Measurements from ENCODE around the gene SLC11A1. TPM values are rescaled to one million over a fixed set of nuclear protein-coding genes. Genes with fewer than 3 reads are reported as not detected.

SLC11A1 gene
- total and polyA plus RNA-seq, 7 donors = 0.96 to 3.9 (median 2.2) TPM

- H3K4me1 ChIP-seq = no peaks in the 10 kb centered on the region
- no peak for TF ChIP-seq CTCF (IDR thresholded peaks at IDR 0.05)
- H3K4me3 ChIP-seq = no peak overlapping the region
- no peaks in the 10 kb centered on the region for H3K9me3 ChIP-seq
- intact Hi-C loops (cut with DNase I) = no loop called here
- ATAC-seq (no peak), DNase-seq (no peak)
- H3K27ac ChIP-seq = no peak overlapping the region
- 85 to 86% (median 86%) methylated on average over 3 of the region's 3 CpGs for WGBS, 3 donors
- no peaks in the 10 kb centered on the region for H3K36me3 ChIP-seq (ENCODE audit: insufficient read depth in 1 of 2, low read depth in 1 of 2)
- no peaks in the 10 kb centered on the region for H3K27me3 ChIP-seq (ENCODE audit: insufficient read depth in 3 of 3, low read length in 2 of 3)
Observed at GRCh38 chr2:218363736-218364135, 18.3 kb upstream of the SLC11A1 start.

- Histone ChIP-seq H3K36me3 (ENCODE audit: insufficient read depth in 1 of 2, low read depth in 1 of 2) (no peaks in the 10 kb centered on the region), H3K9me3 (no peaks in the 10 kb centered on the region), H3K4me1 (no peaks in the 10 kb centered on the region), H3K4me3 (no peak overlapping the region), H3K27ac (no peak overlapping the region), H3K27me3 (ENCODE audit: insufficient read depth in 3 of 3, low read length in 2 of 3) (no peaks in the 10 kb centered on the region)
- WGBS, 3 donors = 71 to 82% (median 74%) methylated on average over 6 of the region's 6 CpGs
- TF ChIP-seq CTCF (IDR thresholded peaks at IDR 0.05) = no peak
- intact Hi-C loops (cut with DNase I) = no loop called here
- DNase-seq (no peak), ATAC-seq (no peak)
Observed at GRCh38 chr2:218364196-218364595, 17.9 kb upstream of the SLC11A1 start.

- 91 to 97% (median 94%) methylated on average over 9 of the region's 9 CpGs for WGBS, 3 donors
- H3K9me3 ChIP-seq = no peaks in the 10 kb centered on the region
- H3K4me3 ChIP-seq = peak overlapping the region; percentile 70
- H3K36me3 ChIP-seq (ENCODE audit: insufficient read depth in 1 of 2, low read depth in 1 of 2) = no peaks in the 10 kb centered on the region
- TF ChIP-seq CTCF (IDR thresholded peaks at IDR 0.05) = no peak
- ATAC-seq = no peak
- peak overlapping the region; percentile 82 for H3K27ac ChIP-seq
- no peaks in the 10 kb centered on the region for H3K4me1 ChIP-seq
- no peaks in the 10 kb centered on the region for H3K27me3 ChIP-seq (ENCODE audit: insufficient read depth in 3 of 3, low read length in 2 of 3)
- intact Hi-C loops (cut with DNase I) = no loop called here
- no peak for DNase-seq
Observed at GRCh38 chr2:218366621-218367414, 15.3 kb upstream of the SLC11A1 start.

GRCh38 chr2:218367415-218368149 lies 14.5 kb upstream of the SLC11A1 start:
- Histone ChIP-seq H3K27ac (peak overlapping the region; percentile 82), H3K27me3 (ENCODE audit: insufficient read depth in 3 of 3, low read length in 2 of 3) (no peaks in the 10 kb centered on the region), H3K36me3 (ENCODE audit: insufficient read depth in 1 of 2, low read depth in 1 of 2) (no peaks in the 10 kb centered on the region), H3K4me1 (no peaks in the 10 kb centered on the region), H3K9me3 (no peaks in the 10 kb centered on the region), H3K4me3 (peak overlapping the region; percentile 70)
- intact Hi-C loops (cut with DNase I) = no loop called here
- no peak for TF ChIP-seq CTCF (IDR thresholded peaks at IDR 0.05)
- DNase-seq (peak; percentile 90 to 94), ATAC-seq (peak; percentile 83 to 95 (median 92))
- WGBS, 3 donors = 7 to 8% (median 8%) methylated on average over 58 to 60 of the region's 60 CpGs
